HCT116 (cell line): ENCODE results near the gene SLC12A8.

Source experiments
- EGR1 ChIP-seq: IDR thresholded peaks from 2 replicates; pipeline ENCODE4 v1.6.1; 2012; ENCODE audit warnings: low read depth
- ELF1 ChIP-seq: IDR thresholded peaks from 2 replicates; pipeline ENCODE4 v1.6.1; 2012; ENCODE audit warnings: low read depth, borderline replicate concordance
- EZH2 ChIP-seq: fragments of 200-600 bp; sonication (generic); IDR thresholded peaks from 2 replicates; pipeline ENCODE4 v1.6.1; 2017; ENCODE audit warnings: antibody characterized with exemption, mixed run types
- EZH2phosphoT487 ChIP-seq: fragments of 200-600 bp; IDR thresholded peaks from 2 replicates; pipeline ENCODE4 v1.6.1; 2018; ENCODE audit warnings: antibody characterized with exemption, borderline replicate concordance
- MAX ChIP-seq: IDR thresholded peaks from 2 replicates; pipeline ENCODE4 v1.6.1; 2012
- POLR2A ChIP-seq: IDR thresholded peaks from 2 replicates; pipeline ENCODE4 v1.7.0; 2011; ENCODE audit warnings: borderline replicate concordance; ENCODE audit not compliant: insufficient read depth, insufficient read length; ENCODE audit errors: extremely low read depth
- POLR2AphosphoS5 ChIP-seq: IDR thresholded peaks from 2 replicates; pipeline ENCODE4 v1.6.1; 2011; ENCODE audit warnings: mild to moderate bottlenecking, low read depth, low read length, moderate library complexity
- REST ChIP-seq: IDR thresholded peaks from 2 replicates; pipeline ENCODE4 v1.6.1; 2012; ENCODE audit warnings: low read depth
- SP1 ChIP-seq: IDR thresholded peaks from 2 replicates; pipeline ENCODE4 v1.6.1; 2012; ENCODE audit warnings: low read depth
- SRF ChIP-seq: IDR thresholded peaks from 2 replicates; pipeline ENCODE4 v1.6.1; 2012; ENCODE audit warnings: low read depth
- TCF7L2 ChIP-seq: IDR thresholded peaks from 2 replicates; pipeline ENCODE4 v1.7.0; 2011; ENCODE audit warnings: borderline replicate concordance, inconsistent platforms; ENCODE audit not compliant: insufficient read depth, insufficient read length; ENCODE audit errors: extremely low read depth
- ZBTB33 ChIP-seq: IDR thresholded peaks from 2 replicates; pipeline ENCODE4 v1.6.1; 2011; ENCODE audit warnings: mild to moderate bottlenecking, low read length, moderate library complexity; ENCODE audit not compliant: insufficient replicate concordance; ENCODE audit errors: extremely low read depth
- ZFX ChIP-seq: fragments of 450-650 bp; IDR thresholded peaks from 2 replicates; pipeline ENCODE4 v1.6.1; 2017
- TF ChIP-seq, protein P1 (sequence below), 3 experiments: fragments of 200-600 bp in 1 of 3; sonication (generic) in 1 of 3; IDR thresholded peaks in 2 of 3; conservative IDR thresholded peaks in 1 of 3; 2 replicates each; pipeline ENCODE4 v1.5.1; 2012 to 2017; ENCODE audit warnings: low read depth in 2 of 3, low read length in 2 of 3, antibody characterized with exemption in 1 of 3, borderline replicate concordance in 1 of 3, control low read depth in 1 of 3, mild to moderate bottlenecking in 1 of 3, mixed read lengths in 1 of 3, mixed run types in 1 of 3, moderate library complexity in 1 of 3; ENCODE audit not compliant: insufficient read depth in 1 of 3

DNA sequence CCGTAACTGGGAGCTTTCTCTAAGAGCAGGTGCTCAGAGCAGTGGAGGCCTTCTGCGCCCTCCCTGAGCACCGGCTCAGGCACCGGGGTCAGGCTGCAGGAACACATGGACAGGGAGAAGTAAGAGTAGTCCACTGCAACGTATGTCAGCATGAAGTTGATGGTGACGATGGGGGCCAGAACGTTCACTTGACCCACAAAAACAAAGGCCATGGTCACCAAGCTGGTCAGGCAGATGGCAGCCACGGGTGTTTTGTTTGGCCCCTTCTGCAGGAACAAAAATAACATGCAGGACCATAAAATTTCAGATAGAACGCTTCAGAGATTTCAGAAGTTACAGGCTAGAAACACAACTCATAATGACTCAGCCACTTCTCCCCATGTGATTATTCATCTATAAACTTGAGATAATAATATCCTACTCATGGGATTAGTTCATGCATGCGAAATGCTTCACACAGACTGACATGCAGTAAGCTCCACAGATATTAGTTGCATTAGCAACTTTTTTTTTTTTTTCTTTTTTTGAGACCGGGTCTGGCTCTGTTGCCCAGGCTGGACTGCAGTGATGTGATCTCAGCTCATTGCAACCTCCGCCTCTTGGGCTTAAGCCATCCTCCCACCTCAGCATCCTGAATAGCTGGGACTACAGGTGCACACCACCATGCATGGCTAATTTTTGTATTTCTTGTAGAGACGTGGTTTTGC, 104.5 kb downstream of the SLC12A8 start:
- TF ChIP-seq REST (no peak), POLR2AphosphoS5 (no peak), EZH2 (no peak), EGR1 (no peak), EZH2phosphoT487 (no peak), ZBTB33 (no peak), ELF1 (no peak), SP1 (no peak), MAX (no peak), POLR2A (no peak), SRF (no peak), ZFX (no peak), TCF7L2 (no peak)
- TF ChIP-seq, protein P1, sequence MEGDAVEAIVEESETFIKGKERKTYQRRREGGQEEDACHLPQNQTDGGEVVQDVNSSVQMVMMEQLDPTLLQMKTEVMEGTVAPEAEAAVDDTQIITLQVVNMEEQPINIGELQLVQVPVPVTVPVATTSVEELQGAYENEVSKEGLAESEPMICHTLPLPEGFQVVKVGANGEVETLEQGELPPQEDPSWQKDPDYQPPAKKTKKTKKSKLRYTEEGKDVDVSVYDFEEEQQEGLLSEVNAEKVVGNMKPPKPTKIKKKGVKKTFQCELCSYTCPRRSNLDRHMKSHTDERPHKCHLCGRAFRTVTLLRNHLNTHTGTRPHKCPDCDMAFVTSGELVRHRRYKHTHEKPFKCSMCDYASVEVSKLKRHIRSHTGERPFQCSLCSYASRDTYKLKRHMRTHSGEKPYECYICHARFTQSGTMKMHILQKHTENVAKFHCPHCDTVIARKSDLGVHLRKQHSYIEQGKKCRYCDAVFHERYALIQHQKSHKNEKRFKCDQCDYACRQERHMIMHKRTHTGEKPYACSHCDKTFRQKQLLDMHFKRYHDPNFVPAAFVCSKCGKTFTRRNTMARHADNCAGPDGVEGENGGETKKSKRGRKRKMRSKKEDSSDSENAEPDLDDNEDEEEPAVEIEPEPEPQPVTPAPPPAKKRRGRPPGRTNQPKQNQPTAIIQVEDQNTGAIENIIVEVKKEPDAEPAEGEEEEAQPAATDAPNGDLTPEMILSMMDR (IDR thresholded peaks at IDR 0.05 in 2 of 3, conservative IDR thresholded peaks at IDR 0.05 in 1 of 3; ENCODE audit: borderline replicate concordance in 1 of 3, insufficient read depth in 1 of 3, low read depth in 2 of 3, low read length in 2 of 3) = no peak
